DND-41 (cell line): ENCODE data around the gene POP5.

Experiments
- ATAC-seq: fragments of 200-7000 bp; cut with Tn5 transposase; 3 replicates; pipeline ENCODE4 v1.9.1; 2021; ENCODE audit warnings: low read depth; ENCODE audit not compliant: insufficient read depth
- DNase-seq: peaks from one replicate; pipeline ENCODE4 v3.0.0-alpha.2; 2020
- H2AFZ ChIP-seq: 2 replicates; pipeline ENCODE4 v1.6.0; 2012; ENCODE audit warnings: low read depth, low read length
- H3K27ac ChIP-seq: 2 replicates; pipeline ENCODE4 v1.5.1; 2012; ENCODE audit warnings: low read length, inconsistent platforms
- H3K27me3 ChIP-seq: fragments of 200-600 bp; sonication (generic); 2 replicates; pipeline ENCODE4 v1.6.0; 2012; ENCODE audit warnings: low read length, mild to moderate bottlenecking, inconsistent platforms; ENCODE audit not compliant: insufficient read depth, poor library complexity
- H3K36me3 ChIP-seq: 2 replicates; pipeline ENCODE4 v1.5.1; 2012; ENCODE audit warnings: low read length, inconsistent platforms; ENCODE audit not compliant: insufficient read depth
- H3K4me1 ChIP-seq: 2 replicates; pipeline ENCODE4 v1.5.1; 2012; ENCODE audit warnings: mild to moderate bottlenecking, low read length; ENCODE audit not compliant: insufficient read depth
- H3K4me2 ChIP-seq: 2 replicates; pipeline ENCODE4 v1.6.0; 2012; ENCODE audit warnings: mild to moderate bottlenecking, moderate library complexity, low read length, inconsistent platforms; ENCODE audit not compliant: insufficient read depth
- H3K4me3 ChIP-seq, 2 experiments: fragments of 200-600 bp in 1 of 2; shearing (Covaris generic) in 1 of 2; 2 replicates each; pipeline ENCODE4 v1.5.1; 2012 to 2016; ENCODE audit warnings: inconsistent platforms in 2 of 2, low read length in 2 of 2, mild to moderate bottlenecking in 2 of 2, low read depth in 1 of 2, moderate library complexity in 1 of 2
- H3K79me2 ChIP-seq: 2 replicates; pipeline ENCODE4 v1.6.0; 2012; ENCODE audit warnings: low read length, inconsistent platforms; ENCODE audit not compliant: insufficient read depth
- H3K9ac ChIP-seq: 2 replicates; pipeline ENCODE4 v1.6.0; 2012; ENCODE audit warnings: low read depth, mild to moderate bottlenecking, inconsistent platforms, low read length, moderate library complexity
- H3K9me3 ChIP-seq: 2 replicates; pipeline ENCODE4 v1.5.1; 2012; ENCODE audit warnings: low read length, moderate library complexity, mild to moderate bottlenecking, inconsistent platforms; ENCODE audit not compliant: insufficient read depth, severe bottlenecking
- H4K20me1 ChIP-seq: 2 replicates; pipeline ENCODE4 v1.6.0; 2012; ENCODE audit warnings: low read length; ENCODE audit not compliant: insufficient read depth
- CTCF ChIP-seq: IDR thresholded peaks from 2 replicates; pipeline ENCODE4 v1.5.1; 2012; ENCODE audit warnings: borderline replicate concordance, low read length, moderate library complexity, mild to moderate bottlenecking; ENCODE audit not compliant: poor library complexity, severe bottlenecking; ENCODE audit errors: extremely low read depth
- EZH2 ChIP-seq: IDR thresholded peaks from 3 replicates; pipeline ENCODE4 v1.6.1; 2012; ENCODE audit warnings: borderline replicate concordance, low read depth, mild to moderate bottlenecking, moderate library complexity, low read length, inconsistent platforms; ENCODE audit not compliant: severe bottlenecking

Gene POP5

GRCh38 chr12:120581998-120582397, 796 bp upstream of the POP5 start:
- no peak for TF ChIP-seq CTCF
- TF ChIP-seq EZH2 = no peak
- Histone ChIP-seq H3K27me3 (no peaks in the 10 kb centered on the region), H3K4me3 (peak overlapping the region; percentile 84 to 96), H3K79me2 (peaks cover 14% of the 10 kb centered on the region), H3K4me1 (peaks cover 42% of the 10 kb centered on the region), H3K4me2 (peak overlapping the region; percentile 87), H3K36me3 (peaks cover 28% of the 10 kb centered on the region), H3K9me3 (no peaks in the 10 kb centered on the region), H3K27ac (peak overlapping the region; percentile 65; the same call in 1 of the 2 replicates), H3K9ac (peak overlapping the region; percentile 78), H2AFZ (peak overlapping the region; percentile 96), H4K20me1 (0 out of 2 replicates have a peak, but pooled peaks cover 5% of the 10 kb centered on the region)
- ATAC-seq (no peak), DNase-seq (no peak)

- Histone ChIP-seq H3K36me3 (peaks cover 55% of the 10 kb centered on the region), H3K4me3 (no peak overlapping the region), H3K9ac (no peak overlapping the region), H3K4me1 (peaks cover 42% of the 10 kb centered on the region), H3K27me3 (no peaks in the 10 kb centered on the region), H2AFZ (no peak overlapping the region), H3K4me2 (peak overlapping the region; percentile 87; the same call in 1 of the 2 replicates), H3K27ac (no peak overlapping the region), H3K9me3 (no peaks in the 10 kb centered on the region), H4K20me1 (0 out of 2 replicates have a peak, but pooled peaks cover 5% of the 10 kb centered on the region), H3K79me2 (peaks cover 14% of the 10 kb centered on the region)
- DNase-seq (no peak), ATAC-seq (no peak)
- TF ChIP-seq EZH2 = no peak
- TF ChIP-seq CTCF = no peak
Observed at GRCh38 chr12:120579179-120579578, 2.0 kb downstream of the POP5 start.

GRCh38 chr12:120574106-120574505, 7.1 kb downstream of the POP5 start:
- H3K27ac ChIP-seq = no peak overlapping the region
- no peak overlapping the region for H3K9ac ChIP-seq
- TF ChIP-seq EZH2 = no peak
- TF ChIP-seq CTCF = no peak
- no peak overlapping the region for H3K4me2 ChIP-seq
- peaks cover 5% of the 10 kb centered on the region for H3K4me1 ChIP-seq
- no peak overlapping the region for H2AFZ ChIP-seq
- H3K4me3 ChIP-seq = no peak overlapping the region
- ATAC-seq (no peak), DNase-seq (no peak)
- H3K79me2 ChIP-seq = peaks cover 7% of the 10 kb centered on the region
- peaks cover 11% of the 10 kb centered on the region; the same call in 1 of the 2 replicates for H4K20me1 ChIP-seq
- no peaks in the 10 kb centered on the region for H3K9me3 ChIP-seq
- H3K36me3 ChIP-seq = peaks cover 96% of the 10 kb centered on the region
- no peaks in the 10 kb centered on the region for H3K27me3 ChIP-seq

GRCh38 chr12:120573560-120573959, 7.6 kb downstream of the POP5 start:
- H3K36me3 ChIP-seq = peaks cover 96% of the 10 kb centered on the region
- H3K4me3 ChIP-seq = no peak overlapping the region
- no peak overlapping the region for H3K4me2 ChIP-seq
- H3K4me1 ChIP-seq = no peaks in the 10 kb centered on the region
- H3K79me2 ChIP-seq = peaks cover 7% of the 10 kb centered on the region; the same call in 1 of the 2 replicates
- no peak overlapping the region for H2AFZ ChIP-seq
- DNase-seq (no peak), ATAC-seq (no peak)
- H3K27ac ChIP-seq = no peak overlapping the region
- no peaks in the 10 kb centered on the region for H3K9me3 ChIP-seq
- TF ChIP-seq EZH2 (no peak), CTCF (no peak)
- no peak overlapping the region for H3K9ac ChIP-seq
- peaks cover 8% of the 10 kb centered on the region; the same call in 1 of the 2 replicates for H4K20me1 ChIP-seq
- H3K27me3 ChIP-seq = no peaks in the 10 kb centered on the region
